DND-41 (cell line): ENCODE data around the gene PEX14.

Experiments used
- ATAC-seq: fragments of 200-7000 bp; cut with Tn5 transposase; 3 replicates; pipeline ENCODE4 v1.9.1; 2021; ENCODE audit warnings: low read depth; ENCODE audit not compliant: insufficient read depth
- DNase-seq: peaks from one replicate; pipeline ENCODE4 v3.0.0-alpha.2; 2020
- H2AFZ ChIP-seq: 2 replicates; pipeline ENCODE4 v1.6.0; 2012; ENCODE audit warnings: low read depth, low read length
- H3K27ac ChIP-seq: 2 replicates; pipeline ENCODE4 v1.5.1; 2012; ENCODE audit warnings: low read length, inconsistent platforms
- H3K27me3 ChIP-seq: fragments of 200-600 bp; sonication (generic); 2 replicates; pipeline ENCODE4 v1.6.0; 2012; ENCODE audit warnings: low read length, mild to moderate bottlenecking, inconsistent platforms; ENCODE audit not compliant: insufficient read depth, poor library complexity
- H3K36me3 ChIP-seq: 2 replicates; pipeline ENCODE4 v1.5.1; 2012; ENCODE audit warnings: low read length, inconsistent platforms; ENCODE audit not compliant: insufficient read depth
- H3K4me1 ChIP-seq: 2 replicates; pipeline ENCODE4 v1.5.1; 2012; ENCODE audit warnings: mild to moderate bottlenecking, low read length; ENCODE audit not compliant: insufficient read depth
- H3K4me2 ChIP-seq: 2 replicates; pipeline ENCODE4 v1.6.0; 2012; ENCODE audit warnings: mild to moderate bottlenecking, moderate library complexity, low read length, inconsistent platforms; ENCODE audit not compliant: insufficient read depth
- H3K4me3 ChIP-seq, 2 experiments: fragments of 200-600 bp in 1 of 2; shearing (Covaris generic) in 1 of 2; 2 replicates each; pipeline ENCODE4 v1.5.1; 2012 to 2016; ENCODE audit warnings: inconsistent platforms in 2 of 2, low read length in 2 of 2, mild to moderate bottlenecking in 2 of 2, low read depth in 1 of 2, moderate library complexity in 1 of 2
- H3K79me2 ChIP-seq: 2 replicates; pipeline ENCODE4 v1.6.0; 2012; ENCODE audit warnings: low read length, inconsistent platforms; ENCODE audit not compliant: insufficient read depth
- H3K9ac ChIP-seq: 2 replicates; pipeline ENCODE4 v1.6.0; 2012; ENCODE audit warnings: low read depth, mild to moderate bottlenecking, inconsistent platforms, low read length, moderate library complexity
- H3K9me3 ChIP-seq: 2 replicates; pipeline ENCODE4 v1.5.1; 2012; ENCODE audit warnings: low read length, moderate library complexity, mild to moderate bottlenecking, inconsistent platforms; ENCODE audit not compliant: insufficient read depth, severe bottlenecking
- H4K20me1 ChIP-seq: 2 replicates; pipeline ENCODE4 v1.6.0; 2012; ENCODE audit warnings: low read length; ENCODE audit not compliant: insufficient read depth
- EZH2 ChIP-seq: IDR thresholded peaks from 3 replicates; pipeline ENCODE4 v1.6.1; 2012; ENCODE audit warnings: borderline replicate concordance, low read depth, mild to moderate bottlenecking, moderate library complexity, low read length, inconsistent platforms; ENCODE audit not compliant: severe bottlenecking
- TF ChIP-seq, protein P1 (sequence below): IDR thresholded peaks from 2 replicates; pipeline ENCODE4 v1.5.1; 2012; ENCODE audit warnings: borderline replicate concordance, low read length, moderate library complexity, mild to moderate bottlenecking; ENCODE audit not compliant: poor library complexity, severe bottlenecking; ENCODE audit errors: extremely low read depth

The PEX14 gene

DNA sequence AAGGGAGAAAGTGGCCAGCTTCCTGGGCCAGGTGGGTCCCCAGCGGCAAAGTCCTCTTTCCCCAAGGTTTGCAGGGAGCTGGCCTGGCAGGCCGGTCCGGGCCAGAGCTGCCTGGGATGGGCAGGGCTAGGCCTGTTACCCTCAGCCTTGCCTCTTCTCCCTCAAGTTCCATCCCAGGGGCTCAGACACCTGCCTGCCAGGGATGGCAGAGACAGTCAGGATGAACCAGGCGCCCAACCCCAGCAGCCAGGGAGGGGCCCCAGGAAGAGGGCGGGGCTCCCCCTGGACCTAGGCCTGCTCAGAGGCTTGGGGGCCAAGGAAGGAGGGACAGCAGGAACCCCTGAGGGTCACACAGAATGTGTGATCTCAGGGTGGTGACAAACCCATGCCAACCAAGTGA lies 201.1 kb downstream of the PEX14 start:
- H4K20me1 ChIP-seq, result peaks cover 73% of the 10 kb centered on the region
- H3K36me3 ChIP-seq, result no peaks in the 10 kb centered on the region
- H3K4me1 ChIP-seq, result peaks cover 4% of the 10 kb centered on the region; the same call in 1 of the 2 replicates
- no peak for ATAC-seq
- no peak overlapping the region for H3K27ac ChIP-seq
- no peak overlapping the region for H2AFZ ChIP-seq
- no peak overlapping the region for H3K4me3 ChIP-seq
- H3K9me3 ChIP-seq, result no peaks in the 10 kb centered on the region
- H3K27me3 ChIP-seq, result no peaks in the 10 kb centered on the region
- no peak overlapping the region for H3K4me2 ChIP-seq
- TF ChIP-seq, protein P1, sequence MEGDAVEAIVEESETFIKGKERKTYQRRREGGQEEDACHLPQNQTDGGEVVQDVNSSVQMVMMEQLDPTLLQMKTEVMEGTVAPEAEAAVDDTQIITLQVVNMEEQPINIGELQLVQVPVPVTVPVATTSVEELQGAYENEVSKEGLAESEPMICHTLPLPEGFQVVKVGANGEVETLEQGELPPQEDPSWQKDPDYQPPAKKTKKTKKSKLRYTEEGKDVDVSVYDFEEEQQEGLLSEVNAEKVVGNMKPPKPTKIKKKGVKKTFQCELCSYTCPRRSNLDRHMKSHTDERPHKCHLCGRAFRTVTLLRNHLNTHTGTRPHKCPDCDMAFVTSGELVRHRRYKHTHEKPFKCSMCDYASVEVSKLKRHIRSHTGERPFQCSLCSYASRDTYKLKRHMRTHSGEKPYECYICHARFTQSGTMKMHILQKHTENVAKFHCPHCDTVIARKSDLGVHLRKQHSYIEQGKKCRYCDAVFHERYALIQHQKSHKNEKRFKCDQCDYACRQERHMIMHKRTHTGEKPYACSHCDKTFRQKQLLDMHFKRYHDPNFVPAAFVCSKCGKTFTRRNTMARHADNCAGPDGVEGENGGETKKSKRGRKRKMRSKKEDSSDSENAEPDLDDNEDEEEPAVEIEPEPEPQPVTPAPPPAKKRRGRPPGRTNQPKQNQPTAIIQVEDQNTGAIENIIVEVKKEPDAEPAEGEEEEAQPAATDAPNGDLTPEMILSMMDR, result no peak
- no peak for TF ChIP-seq EZH2
- peaks cover 7% of the 10 kb centered on the region; the same call in 1 of the 2 replicates for H3K79me2 ChIP-seq
- DNase-seq, result no peak
- H3K9ac ChIP-seq, result no peak overlapping the region

DNA sequence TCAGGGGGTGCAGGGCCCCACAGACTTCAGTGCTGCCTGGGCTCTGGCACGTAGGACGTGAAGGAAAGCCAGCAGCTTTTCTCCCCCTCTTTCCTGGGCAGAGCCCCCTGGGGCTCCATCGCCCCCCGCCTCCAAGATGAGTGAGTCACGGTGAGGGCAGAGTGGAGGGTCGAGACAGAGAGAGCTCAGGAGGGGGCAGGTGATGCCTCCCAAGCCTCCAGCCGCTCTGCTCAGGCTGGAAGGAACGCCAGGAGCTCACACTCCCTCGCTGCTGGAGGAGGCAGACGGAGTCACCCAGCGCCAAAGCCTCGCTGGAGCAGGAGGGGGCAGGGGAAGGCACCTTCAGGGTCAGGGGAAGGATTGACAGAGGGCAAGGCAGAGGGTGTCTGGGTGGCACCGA lies 202.2 kb downstream of the PEX14 start:
- Histone ChIP-seq H3K27me3 (no peaks in the 10 kb centered on the region), H3K4me3 (no peak overlapping the region), H3K4me2 (no peak overlapping the region), H3K4me1 (peaks cover 4% of the 10 kb centered on the region; the same call in 1 of the 2 replicates), H3K9me3 (no peaks in the 10 kb centered on the region), H3K27ac (no peak overlapping the region), H2AFZ (no peak overlapping the region), H3K36me3 (no peaks in the 10 kb centered on the region), H4K20me1 (peaks cover 72% of the 10 kb centered on the region), H3K79me2 (peaks cover 7% of the 10 kb centered on the region; the same call in 1 of the 2 replicates), H3K9ac (no peak overlapping the region)
- no peak for TF ChIP-seq EZH2
- TF ChIP-seq, protein P1, result no peak
- DNase-seq (no peak), ATAC-seq (no peak)

DNA sequence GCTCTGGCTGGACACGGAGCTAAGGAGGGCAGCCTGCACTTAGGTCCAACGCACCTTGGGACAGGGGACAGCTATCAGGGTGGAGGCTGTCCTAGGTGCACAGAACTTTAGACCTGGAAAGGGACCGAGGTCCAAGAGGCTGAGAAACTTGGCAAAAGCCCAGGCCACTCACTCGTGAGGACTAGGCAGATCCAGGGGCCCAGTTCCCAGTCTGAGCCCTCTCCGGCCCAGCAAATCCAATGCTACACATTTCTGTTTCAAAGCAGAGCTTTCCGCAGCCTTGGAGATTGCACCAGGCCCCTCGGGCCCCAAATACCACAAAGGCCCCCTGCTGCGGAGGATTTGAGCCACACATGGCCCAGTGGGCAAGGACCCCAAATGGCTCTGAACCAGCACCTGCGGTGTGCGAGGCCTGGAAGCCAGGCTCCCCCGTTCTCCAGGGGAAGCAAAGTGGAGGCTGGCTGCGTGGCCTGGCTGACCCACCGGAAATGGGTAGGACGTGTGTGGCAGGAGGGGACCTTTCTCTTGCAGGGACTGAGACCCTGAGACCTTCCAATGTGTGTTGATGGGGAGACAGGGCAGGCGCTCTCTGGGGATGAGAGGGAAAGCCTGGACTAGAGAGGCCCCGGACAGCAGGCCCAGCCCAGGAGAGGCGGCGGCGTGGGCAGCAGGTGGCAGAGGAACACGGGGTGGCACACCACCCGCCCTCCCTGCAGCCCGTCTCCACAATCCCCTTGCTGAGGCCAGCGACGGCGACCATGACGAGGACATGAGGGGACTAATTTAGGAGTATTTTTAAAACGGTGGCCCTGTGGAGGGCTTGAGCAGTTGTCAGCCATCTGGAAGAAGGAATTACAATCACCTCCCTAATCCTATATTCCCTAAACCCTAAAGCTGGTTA lies 203.0 kb downstream of the PEX14 start:
- no peak overlapping the region for H3K4me2 ChIP-seq

More for the DNA sequence above, 203.0 kb downstream of the PEX14 start:
- H3K79me2 ChIP-seq, result peaks cover 7% of the 10 kb centered on the region; the same call in 1 of the 2 replicates
- no peaks in the 10 kb centered on the region for H3K27me3 ChIP-seq
- TF ChIP-seq, protein P1, result no peak
- TF ChIP-seq EZH2, result no peak
- DNase-seq, result no peak
- H4K20me1 ChIP-seq, result peaks cover 75% of the 10 kb centered on the region
- no peaks in the 10 kb centered on the region for H3K36me3 ChIP-seq
- ATAC-seq, result no peak
- no peak overlapping the region for H3K27ac ChIP-seq
- H2AFZ ChIP-seq, result no peak overlapping the region
- H3K9ac ChIP-seq, result no peak overlapping the region
- H3K9me3 ChIP-seq, result no peaks in the 10 kb centered on the region
- H3K4me1 ChIP-seq, result peaks cover 4% of the 10 kb centered on the region; the same call in 1 of the 2 replicates
- no peak overlapping the region for H3K4me3 ChIP-seq
